HG02938 (cell line): ENCODE results near the gene TMEM163.
"Not testable (repeated sequence)": the region's sequence is repeated elsewhere in the genome, so short reads cannot be mapped to it uniquely, and the experiment has no call there.

ENCODE experiments used
- ATAC-seq: cut with Tn5 transposase; IDR thresholded peaks from one replicate; pipeline ENCODE4 v1.9.1; 2021; ENCODE audit warnings: mild to moderate bottlenecking, moderate library complexity; ENCODE audit not compliant: unreplicated experiment

The TMEM163 gene

GRCh38 chr2:134623796-134624195, 95.0 kb downstream of the TMEM163 start:
- ATAC-seq, result peak; percentile 95

GRCh38 chr2:134623046-134623445, 95.8 kb downstream of the TMEM163 start:
- ATAC-seq, result no peak

GRCh38 chr2:134621939-134622705, 96.7 kb downstream of the TMEM163 start:
- ATAC-seq, result no peak

- no peak for ATAC-seq
These were observed 99.5 kb downstream of the TMEM163 start for GRCh38 chr2:134619250-134619649.

GRCh38 chr2:134615480-134615879, 103.3 kb downstream of the TMEM163 start:
- not testable (repeated sequence) for ATAC-seq

GRCh38 chr2:134611316-134611715, 107.5 kb downstream of the TMEM163 start:
- ATAC-seq, result no peak

GRCh38 chr2:134610871-134611270, 107.9 kb downstream of the TMEM163 start:
- ATAC-seq, result no peak

- no peak for ATAC-seq
These were observed 108.8 kb downstream of the TMEM163 start for GRCh38 chr2:134609924-134610513.

- no peak for ATAC-seq
These were observed 114.8 kb downstream of the TMEM163 start for GRCh38 chr2:134603966-134604365.

- no peak for ATAC-seq
These were observed 116.1 kb downstream of the TMEM163 start for GRCh38 chr2:134602666-134603065.

GRCh38 chr2:134601264-134601663, 117.5 kb downstream of the TMEM163 start:
- ATAC-seq, result no peak

GRCh38 chr2:134600208-134600607, 118.6 kb downstream of the TMEM163 start:
- ATAC-seq, result no peak

- ATAC-seq, result no peak
These were observed 119.6 kb downstream of the TMEM163 start for GRCh38 chr2:134599236-134599635.

- ATAC-seq, result no peak
These were observed 124.4 kb downstream of the TMEM163 start for GRCh38 chr2:134594399-134594798.

- no peak for ATAC-seq
These were observed 125.3 kb downstream of the TMEM163 start for GRCh38 chr2:134593519-134593918.

- ATAC-seq, result no peak
These were observed 126.4 kb downstream of the TMEM163 start for GRCh38 chr2:134592377-134592776.

GRCh38 chr2:134591526-134591925, 127.3 kb downstream of the TMEM163 start:
- no peak for ATAC-seq

GRCh38 chr2:134590679-134591078, 128.1 kb downstream of the TMEM163 start:
- no peak for ATAC-seq

- ATAC-seq, result not testable (repeated sequence)
These were observed 129.4 kb downstream of the TMEM163 start for GRCh38 chr2:134589171-134590083.

GRCh38 chr2:134588556-134588955, 130.2 kb downstream of the TMEM163 start:
- no peak for ATAC-seq

GRCh38 chr2:134586326-134586965, 132.4 kb downstream of the TMEM163 start:
- no peak for ATAC-seq
